ENCODE measurements around the gene RBL2. TPM values are rescaled to one million over a fixed set of nuclear protein-coding genes. Genes with fewer than 3 reads are reported as not detected.
A peak's percentile ranks its signal among the peaks of the same experiment; 100 is the strongest.

RBL2 gene
- total and polyA plus RNA-seq, 2 of the 13 experiments (the other 11 are each of a cell fraction or from before 2014, with no cell fraction given): 41.2 to 60.9 TPM

GRCh38 chr16:53502331-53503269 is 68.3 kb downstream of the RBL2 start, which contains the start of gene AKTIP (continued):
- TF ChIP-seq ZFP41 (CRISPR knock-in tag; IDR thresholded peaks at IDR 0.05; ENCODE audit: borderline replicate concordance): no peak
- TF ChIP-seq CBFB (CRISPR knock-in tag; IDR thresholded peaks at IDR 0.05): 0 out of 2 replicates have a peak, but pooled peaks have one; percentile 12
- TF ChIP-seq HOXA5 (CRISPR knock-in tag; IDR thresholded peaks at IDR 0.05): no peak; the same call in 1 of the 2 replicates
- TF ChIP-seq TRAFD1 (CRISPR knock-in tag; IDR thresholded peaks at IDR 0.05; ENCODE audit: borderline replicate concordance): no peak
- no peak for TF ChIP-seq HNF4A (CRISPR knock-in tag; IDR thresholded peaks at IDR 0.05)
- TF ChIP-seq ZNF382 (CRISPR knock-in tag; IDR thresholded peaks at IDR 0.05; ENCODE audit: borderline replicate concordance): no peak
- TF ChIP-seq TSC22D2 (CRISPR knock-in tag; IDR thresholded peaks at IDR 0.05; ENCODE audit: borderline replicate concordance): no peak
- TF ChIP-seq POGZ (CRISPR knock-in tag; IDR thresholded peaks at IDR 0.05): no peak; the same call in 1 of the 2 replicates
- no peak for TF ChIP-seq ZHX1 (CRISPR knock-in tag; IDR thresholded peaks at IDR 0.05; ENCODE audit: low read depth)
- TF ChIP-seq ZNF652 (CRISPR knock-in tag; IDR thresholded peaks at IDR 0.05; ENCODE audit: borderline replicate concordance, low read depth): no peak
- TF ChIP-seq ZNF644 (CRISPR knock-in tag; IDR thresholded peaks at IDR 0.05; ENCODE audit: low read depth): no peak
- no peak for TF ChIP-seq PHF5A (CRISPR knock-in tag; IDR thresholded peaks at IDR 0.05; ENCODE audit: low read depth, unreplicated experiment)
- TF ChIP-seq ZNF446 (CRISPR knock-in tag; IDR thresholded peaks at IDR 0.05): peak; percentile 78; the same call in 1 of the 2 replicates
- 0 out of 2 replicates have a peak, but pooled peaks have one; percentile 60 for TF ChIP-seq ZNF430 (CRISPR knock-in tag; IDR thresholded peaks at IDR 0.05)
- TF ChIP-seq ZNF580 (CRISPR knock-in tag; IDR thresholded peaks at IDR 0.05; ENCODE audit: borderline replicate concordance, low read depth): 0 out of 2 replicates have a peak, but pooled peaks have one; percentile 13
- TF ChIP-seq ATF3 (CRISPR knock-in tag; IDR thresholded peaks at IDR 0.05): no peak; the same call in 1 of the 2 replicates
- TF ChIP-seq HMG20B (CRISPR knock-in tag; conservative IDR thresholded peaks at IDR 0.05): no peak
- TF ChIP-seq RNF219 (CRISPR knock-in tag; IDR thresholded peaks at IDR 0.05): no peak
- no peak for TF ChIP-seq SOX6 (IDR thresholded peaks at IDR 0.05)
- no peak for TF ChIP-seq SOX6 (CRISPR knock-in tag; IDR thresholded peaks at IDR 0.05)

Data from HepG2 (cell line).